DOHH2 (cell line): ENCODE data around the gene KLLN.

Source experiments
- H3F3A ChIP-seq: fragments of 200-600 bp; sonication (generic), shearing (Covaris generic); 2 replicates; pipeline ENCODE4 v1.6.0; 2016; ENCODE audit warnings: antibody characterized with exemption, mild to moderate bottlenecking; ENCODE audit not compliant: control insufficient read depth, insufficient read depth
- H3K27ac ChIP-seq: fragments of 200-600 bp; sonication (generic); 2 replicates; pipeline ENCODE4 v1.5.1; 2014; ENCODE audit warnings: low read depth, mild to moderate bottlenecking, low read length, moderate library complexity
- H3K27me3 ChIP-seq: fragments of 200-600 bp; sonication (generic); 2 replicates; pipeline ENCODE4 v1.6.1; 2014; ENCODE audit warnings: mild to moderate bottlenecking, low read length, mixed read lengths; ENCODE audit not compliant: control insufficient read depth
- H3K36me3 ChIP-seq: fragments of 200-600 bp; sonication (generic); 2 replicates; pipeline ENCODE4 v1.6.1; 2014; ENCODE audit warnings: mild to moderate bottlenecking, low read length, moderate library complexity, mixed read lengths; ENCODE audit not compliant: control insufficient read depth
- H3K4me1 ChIP-seq: fragments of 200-600 bp; sonication (generic); 2 replicates; pipeline ENCODE4 v1.6.1; 2014; ENCODE audit warnings: mild to moderate bottlenecking, low read length, mixed read lengths; ENCODE audit not compliant: control insufficient read depth
- H3K4me2 ChIP-seq: fragments of 200-600 bp; sonication (generic); 2 replicates; pipeline ENCODE4 v1.6.0; 2014; ENCODE audit warnings: mild to moderate bottlenecking, low read length, moderate library complexity
- H3K4me3 ChIP-seq: fragments of 200-600 bp; sonication (generic); 2 replicates; pipeline ENCODE4 v1.5.1; 2014; ENCODE audit warnings: mild to moderate bottlenecking, low read length, mixed read lengths
- H3K79me2 ChIP-seq: fragments of 200-600 bp; sonication (generic); 2 replicates; pipeline ENCODE4 v1.6.1; 2014; ENCODE audit warnings: mild to moderate bottlenecking, low read length, mixed read lengths; ENCODE audit not compliant: control insufficient read depth
- H3K9me2 ChIP-seq: fragments of 200-600 bp; sonication (generic); replicated peaks from 2 replicates; pipeline ENCODE4 v1.6.1; 2014; ENCODE audit warnings: mild to moderate bottlenecking, low read length, mixed read lengths; ENCODE audit not compliant: control insufficient read depth
- H3K9me3 ChIP-seq: fragments of 200-600 bp; sonication (generic); 2 replicates; pipeline ENCODE4 v1.6.1; 2014; ENCODE audit warnings: antibody characterized with exemption, low read length, mixed read lengths; ENCODE audit not compliant: control insufficient read depth, insufficient read depth
- H4K20me1 ChIP-seq: fragments of 200-600 bp; sonication (generic); 2 replicates; pipeline ENCODE4 v1.6.0; 2014; ENCODE audit warnings: low read depth, mild to moderate bottlenecking, antibody characterized with exemption, low read length, moderate library complexity; ENCODE audit not compliant: control insufficient read depth, insufficient read depth
- CTCF ChIP-seq: fragments of 200-600 bp; sonication (generic); IDR thresholded peaks from one replicate; pipeline ENCODE4 v1.5.1; 2014; ENCODE audit warnings: antibody characterized with exemption, mild to moderate bottlenecking, low read depth, low read length; ENCODE audit not compliant: poor library complexity, severe bottlenecking
- EZH2phosphoT487 ChIP-seq: fragments of 200-600 bp; sonication (generic); IDR thresholded peaks from 2 replicates; pipeline ENCODE4 v1.6.1; 2017; ENCODE audit warnings: borderline replicate concordance, mild to moderate bottlenecking, antibody characterized with exemption, low read length, moderate library complexity, mixed read lengths

Gene KLLN

DNA sequence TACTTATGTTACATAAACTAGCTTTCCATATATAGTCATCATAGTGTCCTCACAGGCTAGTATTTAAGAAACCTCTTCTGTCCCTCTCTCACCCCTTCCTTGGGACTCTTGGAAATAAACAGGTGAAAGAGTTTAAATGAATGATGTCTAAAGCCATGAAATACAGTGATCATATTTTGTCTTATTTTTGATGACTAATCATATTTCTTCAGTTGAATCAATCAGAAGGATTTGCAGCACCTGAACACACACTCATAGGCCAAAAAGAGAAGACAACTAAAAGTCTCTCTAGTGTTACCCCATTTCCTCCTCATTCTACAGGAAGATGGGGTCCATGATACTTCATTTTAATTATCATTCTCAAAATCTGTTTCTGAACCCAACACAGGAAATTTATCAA lies 36.7 kb downstream of the KLLN start:
- Histone ChIP-seq H3K27me3 (no peaks in the 10 kb centered on the region), H3K36me3 (no peaks in the 10 kb centered on the region), H3F3A (no peaks in the 10 kb centered on the region), H3K9me3 (no peaks in the 10 kb centered on the region), H3K4me1 (no peaks in the 10 kb centered on the region), H3K79me2 (no peaks in the 10 kb centered on the region), H3K9me2 (no peaks in the 10 kb centered on the region), H3K4me3 (no peak overlapping the region), H4K20me1 (no peaks in the 10 kb centered on the region), H3K27ac (no peak overlapping the region), H3K4me2 (no peak overlapping the region)
- TF ChIP-seq EZH2phosphoT487: no peak
- no peak for TF ChIP-seq CTCF

GRCh38 chr10:87819289-87819585 lies 44.1 kb downstream of the KLLN start:
- peaks cover 38% of the 10 kb centered on the region for H3K79me2 ChIP-seq
- no peaks in the 10 kb centered on the region for H3K9me3 ChIP-seq
- no peaks in the 10 kb centered on the region for H4K20me1 ChIP-seq
- peaks cover 23% of the 10 kb centered on the region for H3K36me3 ChIP-seq
- peak overlapping the region; percentile 94 for H3K4me2 ChIP-seq
- peaks cover 28% of the 10 kb centered on the region for H3K4me1 ChIP-seq
- H3F3A ChIP-seq: no peaks in the 10 kb centered on the region
- no peaks in the 10 kb centered on the region for H3K27me3 ChIP-seq
- TF ChIP-seq CTCF: no peak
- H3K9me2 ChIP-seq: no peaks in the 10 kb centered on the region
- no peak overlapping the region for H3K27ac ChIP-seq
- no peak overlapping the region for H3K4me3 ChIP-seq

DNA sequence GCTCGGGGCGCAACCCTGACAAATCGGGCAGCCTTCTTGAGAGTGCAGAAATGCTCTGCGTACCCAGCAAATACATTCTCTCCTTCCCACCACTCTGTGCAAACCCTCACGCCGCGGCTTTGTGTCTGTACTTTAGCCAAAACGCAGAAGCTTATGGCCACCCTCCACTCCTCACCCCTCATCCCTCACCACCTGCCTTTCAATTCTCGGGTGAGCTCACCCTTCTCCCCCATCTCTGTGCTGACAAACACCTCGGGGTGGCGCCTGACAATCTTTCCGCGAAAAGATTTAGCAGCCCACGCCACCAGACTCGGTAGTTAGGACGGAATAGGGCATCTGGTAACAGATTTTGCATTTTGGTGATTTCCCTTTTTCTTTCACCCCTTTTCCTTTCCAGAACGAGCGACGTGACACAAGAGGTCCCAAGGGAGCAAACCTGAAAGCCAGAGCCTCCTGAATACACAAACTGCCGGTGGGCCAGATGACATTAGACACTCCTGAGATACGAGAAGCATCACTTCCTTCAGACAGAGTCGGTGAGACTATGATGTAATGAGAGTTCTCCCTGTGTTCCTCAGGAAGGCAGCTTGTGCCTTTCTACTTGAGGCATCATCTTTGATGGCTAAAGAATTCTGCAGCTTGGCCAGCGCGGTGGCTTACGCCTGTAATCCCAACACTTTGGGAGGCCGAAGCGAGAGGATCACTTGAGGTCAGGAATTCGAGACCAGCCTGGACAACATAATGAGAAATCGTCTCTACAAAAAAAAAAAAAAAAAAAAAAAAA lies 44.6 kb downstream of the KLLN start:
- Histone ChIP-seq H3K9me2 (no peaks in the 10 kb centered on the region), H3K4me3 (peak overlapping the region; percentile 84), H3K4me1 (peaks cover 28% of the 10 kb centered on the region), H3K27ac (peak overlapping the region; percentile 80), H3K27me3 (no peaks in the 10 kb centered on the region), H3K9me3 (no peaks in the 10 kb centered on the region), H3K4me2 (peak overlapping the region; percentile 94), H3F3A (no peaks in the 10 kb centered on the region), H4K20me1 (no peaks in the 10 kb centered on the region), H3K36me3 (peaks cover 28% of the 10 kb centered on the region), H3K79me2 (peaks cover 43% of the 10 kb centered on the region)
- peak; percentile 50 for TF ChIP-seq CTCF
- no peak for TF ChIP-seq EZH2phosphoT487
